Putamen (tissue), 1 donor: ENCODE data around the gene FAM241A.
"Not testable (repeated sequence)": the region's sequence is repeated elsewhere in the genome, so short reads cannot be mapped to it uniquely, and the experiment has no call there.

ENCODE experiments used
- DNase-seq: peaks from one replicate; pipeline ENCODE4 v3.0.0-alpha.2; 2016; ENCODE audit warnings: low spot score

FAM241A gene

DNA sequence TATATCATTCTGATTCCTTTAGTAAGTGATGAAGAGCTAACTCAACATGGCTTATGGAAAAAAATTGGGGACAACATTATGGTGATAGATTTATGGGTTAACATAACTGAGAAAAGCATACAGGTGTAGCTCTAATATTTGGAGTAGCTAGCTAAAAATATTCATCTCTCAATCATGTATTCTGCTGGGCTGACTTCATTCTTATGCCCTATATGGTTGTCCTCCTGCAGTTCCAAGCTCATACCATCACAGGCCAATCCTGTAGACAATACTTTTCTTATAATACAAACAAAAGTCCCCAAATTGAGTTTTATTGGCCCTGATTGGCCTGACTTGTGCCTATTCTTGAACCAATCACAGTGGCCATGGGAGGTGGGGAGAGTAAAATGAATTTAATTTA lies 6.7 kb upstream of the FAM241A start:
- DNase-seq: no peak

DNA sequence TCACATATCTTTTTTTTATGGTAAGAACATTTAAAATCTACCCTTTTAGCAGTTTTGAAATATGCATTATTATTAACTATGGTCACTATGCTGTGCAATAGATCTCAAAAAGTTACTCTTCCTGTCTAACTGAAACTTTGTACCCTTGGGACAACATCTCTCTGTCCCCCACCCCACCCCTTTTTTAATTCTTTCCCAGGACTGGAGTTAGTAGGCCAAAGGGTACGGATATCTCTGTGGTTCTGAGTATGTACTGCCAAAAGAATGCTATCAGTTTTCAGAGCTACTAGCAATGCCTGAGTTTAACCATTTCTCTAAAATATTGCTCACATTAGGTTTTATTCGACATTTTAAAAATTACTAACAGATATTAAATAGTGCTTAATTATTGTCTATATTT lies 4.7 kb upstream of the FAM241A start:
- no peak for DNase-seq

DNA sequence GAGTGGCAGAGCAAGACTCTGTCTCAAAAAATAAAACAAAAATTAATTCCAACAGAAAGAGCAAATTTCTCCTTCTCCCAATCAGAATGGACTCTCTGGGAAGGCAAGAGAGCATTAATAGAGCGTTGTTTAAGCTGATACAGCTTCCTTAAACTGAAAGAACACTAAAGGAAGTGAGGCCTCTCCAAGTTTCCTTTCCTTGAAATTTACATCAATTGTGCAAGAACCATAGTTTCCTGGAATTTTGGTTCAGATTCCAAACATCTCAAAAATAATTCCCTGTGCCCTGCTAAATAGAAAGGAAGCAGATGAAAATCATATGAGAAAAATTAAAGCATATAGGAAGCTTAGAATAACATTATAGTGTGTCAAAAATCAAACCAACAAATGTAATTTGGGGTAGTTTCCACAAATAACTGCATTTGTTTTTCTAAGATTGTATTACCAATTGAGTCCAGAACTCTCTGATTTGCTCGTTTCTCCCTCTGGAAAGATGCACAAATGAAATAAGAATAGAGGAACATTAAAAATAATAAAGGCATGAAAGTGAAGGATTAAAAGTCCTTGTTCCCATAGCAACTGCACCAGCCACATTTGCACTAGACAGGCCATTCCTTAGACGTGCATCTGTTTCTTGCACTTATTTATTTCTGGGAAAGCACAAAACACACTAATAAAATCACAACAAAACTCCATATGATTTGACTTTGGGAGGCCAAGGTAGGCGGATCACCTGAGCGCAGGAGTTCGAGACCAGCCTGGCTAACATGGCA lies 3.7 kb upstream of the FAM241A start:
- DNase-seq: no peak

DNA sequence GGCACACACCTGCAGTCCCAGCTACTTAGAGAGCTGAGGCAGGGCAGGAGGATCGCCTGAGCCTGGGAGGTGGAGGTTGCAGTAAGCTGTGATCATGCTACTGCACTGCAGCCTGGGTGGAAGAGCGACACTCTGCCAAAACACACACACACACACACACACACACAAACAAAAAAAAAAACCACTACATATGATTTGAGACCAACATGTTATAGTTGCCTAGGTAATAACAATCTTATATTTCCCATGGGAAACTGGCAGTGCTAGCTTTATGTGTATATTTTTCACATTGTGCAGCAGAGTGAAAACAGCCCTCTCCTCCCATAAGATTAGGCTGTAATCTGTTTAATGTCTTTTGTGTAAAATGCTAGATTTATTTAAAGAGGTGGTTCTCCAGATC lies 3.1 kb upstream of the FAM241A start:
- DNase-seq: no peak

DNA sequence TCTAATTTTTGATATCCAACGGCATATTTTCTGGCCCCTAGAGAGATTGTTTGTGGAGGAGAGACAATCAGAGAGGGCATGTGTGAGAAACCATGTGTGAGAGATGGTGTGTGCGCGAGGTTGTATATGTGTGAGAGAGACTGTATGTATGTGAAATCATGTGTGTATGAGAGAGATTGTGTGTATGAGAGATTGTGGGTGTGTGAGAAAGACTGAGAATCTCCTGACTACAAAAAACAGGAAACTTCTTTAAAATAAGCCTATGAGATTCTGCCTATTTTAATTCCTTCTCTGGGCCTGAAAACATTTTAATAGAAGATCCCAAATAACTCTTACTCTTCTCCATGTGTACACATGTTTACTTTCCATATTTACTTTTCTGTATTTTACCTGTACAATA lies 1.5 kb upstream of the FAM241A start:
- no peak for DNase-seq

DNA sequence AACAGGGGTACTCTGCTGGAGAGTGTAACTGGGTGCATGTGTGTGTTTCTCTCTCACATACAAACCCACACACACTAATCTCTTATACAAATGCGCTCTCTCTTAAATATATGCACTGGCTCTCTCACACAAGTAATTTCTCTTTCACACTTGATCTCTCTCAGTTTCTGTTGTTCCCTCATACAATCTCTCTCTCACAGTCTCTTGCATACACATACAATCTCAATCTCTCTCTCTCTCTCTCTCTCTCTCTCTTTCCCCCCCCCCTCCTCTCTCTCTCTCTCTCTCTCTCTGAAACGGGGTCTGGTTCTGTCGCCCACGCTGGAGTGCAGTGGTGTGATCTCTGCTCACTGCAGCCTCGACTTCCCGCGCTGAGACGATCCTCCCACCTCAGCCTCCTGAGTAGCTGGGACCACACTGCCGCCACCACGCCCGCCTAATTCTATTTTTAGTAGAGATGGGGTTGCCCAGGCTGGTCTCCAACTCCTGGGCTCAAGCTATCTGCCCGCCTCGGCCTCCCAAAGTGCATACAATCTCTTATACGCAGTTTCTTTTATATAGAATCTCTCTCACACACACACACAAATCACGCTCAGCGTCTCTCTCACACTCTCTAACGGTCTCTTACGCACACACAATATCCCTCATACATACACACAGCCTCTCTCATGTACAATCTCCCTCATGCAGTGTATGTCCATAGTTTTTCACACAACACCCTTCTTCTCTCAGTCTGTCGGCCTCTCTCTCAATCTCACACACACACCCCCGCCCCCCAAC lies 518 bp upstream of the FAM241A start:
- DNase-seq: no peak

DNA sequence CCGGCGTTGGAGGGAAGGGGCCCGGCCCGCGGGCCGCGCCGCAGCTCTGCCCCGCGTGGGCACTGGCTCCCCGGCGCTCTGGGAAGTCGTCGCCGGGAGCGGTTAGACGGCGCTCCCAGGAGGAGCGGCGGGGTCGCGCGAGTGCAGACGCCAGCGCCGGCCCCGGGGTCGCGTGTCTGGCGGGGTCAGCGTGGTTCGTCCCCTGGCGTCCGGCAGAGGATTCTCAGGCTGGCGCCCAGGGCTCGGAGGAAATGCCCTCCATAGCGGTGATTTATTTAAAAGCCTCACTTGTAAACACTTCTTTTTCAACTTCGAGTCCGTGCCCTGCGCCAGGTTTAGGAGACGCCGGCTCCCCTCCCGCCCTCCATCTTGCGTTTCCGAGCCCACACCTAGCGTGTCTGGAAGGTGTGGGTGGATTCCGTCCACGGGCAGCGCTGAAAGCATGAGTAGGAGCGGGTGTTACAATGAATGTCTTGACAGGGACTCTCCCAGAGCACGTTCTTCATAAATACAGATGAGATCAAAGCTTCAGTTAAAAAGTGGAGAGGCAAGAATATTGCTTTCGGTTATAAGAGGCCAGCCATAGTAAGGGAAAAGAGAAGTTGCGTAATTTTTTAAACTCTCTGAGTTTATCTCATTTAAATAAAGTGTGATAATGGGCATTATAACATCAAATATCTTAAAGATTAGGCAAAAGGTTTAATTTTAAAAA lies 692 bp downstream of the FAM241A start:
- peak; percentile 14 for DNase-seq

DNA sequence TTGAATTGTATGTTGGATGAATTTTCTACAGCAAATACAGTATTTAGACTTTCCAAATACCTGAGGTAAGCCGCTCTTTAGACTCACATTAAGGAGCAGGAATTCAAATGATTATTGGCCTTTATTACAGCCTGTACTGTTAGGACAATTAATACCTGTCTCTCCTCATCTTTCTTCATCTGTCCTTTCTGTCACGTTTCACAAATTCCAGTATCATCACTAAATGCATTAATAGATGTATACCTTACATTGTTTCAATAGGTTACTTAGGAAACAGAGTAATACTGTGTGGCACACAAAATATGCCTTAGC lies 1.2 kb downstream of the FAM241A start:
- DNase-seq: no peak

DNA sequence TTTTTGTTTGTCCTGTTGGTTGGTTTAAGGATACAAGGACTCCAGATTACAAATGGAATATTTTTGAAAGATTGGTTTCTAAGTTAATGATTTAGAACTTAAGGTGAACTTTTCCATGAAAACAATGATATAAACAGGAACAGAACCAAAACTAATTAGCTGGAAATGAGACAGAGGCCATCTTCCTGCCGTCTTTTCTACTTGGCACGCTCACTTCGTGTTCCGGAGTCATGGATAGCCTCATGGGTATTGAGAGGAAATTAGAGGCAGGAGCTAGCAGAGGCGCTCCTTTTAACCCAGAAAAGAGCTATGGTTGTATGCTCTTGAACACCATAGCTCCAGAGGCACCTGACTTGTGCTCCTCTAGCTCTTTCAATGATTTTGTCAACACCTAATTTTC lies 2.4 kb downstream of the FAM241A start:
- DNase-seq: no peak

DNA sequence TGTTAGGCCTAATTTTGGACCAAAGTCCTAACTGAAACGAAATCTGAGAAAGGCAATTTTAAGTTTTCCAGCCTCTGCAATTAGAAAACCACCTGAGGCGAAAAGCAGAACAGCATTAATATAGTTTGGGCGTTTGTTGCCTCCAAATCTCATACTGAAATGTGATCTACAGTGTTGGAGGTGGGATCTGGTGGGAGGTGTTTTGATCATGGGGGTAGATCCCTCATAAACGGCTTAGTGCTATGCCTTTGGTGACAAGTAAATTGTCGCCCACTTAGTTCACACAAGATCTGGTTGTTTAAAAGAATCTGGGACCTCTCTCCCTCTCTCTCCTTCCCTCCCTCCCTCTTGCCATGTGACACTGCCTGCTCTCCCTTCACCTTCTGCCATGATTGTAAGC lies 5.7 kb downstream of the FAM241A start:
- DNase-seq: no peak

DNA sequence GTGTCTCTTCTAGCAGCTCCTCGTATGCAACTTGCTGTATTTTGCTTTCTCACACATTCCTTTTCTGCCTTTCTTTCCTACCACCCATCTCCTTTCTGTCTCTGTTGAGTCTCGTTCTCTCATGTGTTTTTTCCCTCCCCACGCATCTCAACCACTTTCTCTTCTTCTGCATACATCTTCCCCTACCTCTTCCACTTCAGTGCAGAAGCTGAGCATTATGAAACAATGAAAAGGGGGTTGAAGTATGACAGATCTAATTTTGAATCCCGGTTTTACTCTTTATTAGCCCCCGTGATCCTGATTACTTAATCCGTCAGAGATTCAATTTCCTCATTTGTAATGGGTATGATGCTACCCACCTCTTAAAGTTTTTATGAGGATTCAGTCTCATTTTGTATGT lies 7.3 kb downstream of the FAM241A start:
- no peak for DNase-seq

DNA sequence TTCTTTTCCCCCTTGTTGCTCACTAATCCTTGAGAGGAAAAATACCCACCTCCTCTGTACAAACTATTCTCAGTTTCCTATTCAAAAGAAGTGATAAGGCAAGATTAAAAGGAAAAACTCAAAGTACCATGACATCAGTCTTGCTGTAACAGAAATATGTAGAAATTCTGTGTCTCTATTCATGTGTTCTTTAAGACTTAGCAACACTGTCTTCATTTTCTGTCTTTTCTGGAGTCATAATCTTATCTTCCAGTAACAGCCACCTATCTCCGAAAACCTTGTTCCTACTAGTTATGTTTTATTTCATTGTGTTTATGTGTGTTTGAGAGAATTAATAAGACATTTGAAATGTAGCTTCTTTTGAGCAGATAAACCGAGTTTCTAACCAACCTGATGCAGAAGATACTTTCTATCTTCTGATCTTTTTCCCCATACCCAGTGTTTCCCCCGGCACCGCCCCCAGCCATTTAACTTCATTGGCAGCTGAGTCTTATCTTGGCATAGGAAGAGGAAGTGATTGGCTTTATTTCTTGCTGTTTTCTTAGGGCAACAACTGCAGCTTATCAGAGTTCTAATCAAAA lies 8.0 kb downstream of the FAM241A start:
- no peak for DNase-seq

DNA sequence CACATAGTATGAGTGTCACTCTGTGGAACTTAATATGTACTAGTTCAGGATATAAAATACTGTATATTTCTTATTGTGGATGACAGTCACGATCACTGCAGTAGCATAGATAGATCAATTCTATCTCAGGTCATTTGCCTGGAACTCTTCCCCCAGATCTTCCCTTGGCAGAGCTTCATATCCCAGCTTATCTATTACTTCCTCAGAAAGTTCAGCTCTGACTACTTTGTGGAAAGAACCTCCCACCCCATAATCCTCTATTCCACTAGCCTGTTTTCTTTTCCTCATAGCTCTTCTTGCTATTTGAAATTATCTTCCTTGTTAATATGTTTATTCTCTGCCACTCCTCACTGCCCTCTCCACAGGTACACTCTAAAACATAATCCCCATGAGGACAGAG lies 10.9 kb downstream of the FAM241A start:
- DNase-seq: no peak

DNA sequence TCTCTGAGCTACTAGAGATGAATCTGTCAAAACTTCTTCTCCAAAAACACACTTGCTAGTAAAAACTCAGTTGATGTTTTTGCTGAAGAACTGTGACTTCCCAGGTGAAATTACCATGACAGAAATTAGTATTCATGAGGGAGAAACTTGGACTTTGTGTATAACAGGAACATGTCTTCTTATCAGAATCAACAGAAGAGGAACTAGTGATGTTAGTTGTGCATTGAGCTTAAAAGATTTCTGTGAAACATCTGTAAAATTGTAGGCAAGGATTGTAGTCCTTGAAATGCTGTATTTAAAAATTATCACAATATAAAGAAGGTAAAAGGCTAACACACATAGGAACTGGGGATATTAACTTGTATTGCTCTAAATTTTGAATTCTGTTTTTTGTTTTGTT lies 11.3 kb downstream of the FAM241A start:
- DNase-seq: no peak

DNA sequence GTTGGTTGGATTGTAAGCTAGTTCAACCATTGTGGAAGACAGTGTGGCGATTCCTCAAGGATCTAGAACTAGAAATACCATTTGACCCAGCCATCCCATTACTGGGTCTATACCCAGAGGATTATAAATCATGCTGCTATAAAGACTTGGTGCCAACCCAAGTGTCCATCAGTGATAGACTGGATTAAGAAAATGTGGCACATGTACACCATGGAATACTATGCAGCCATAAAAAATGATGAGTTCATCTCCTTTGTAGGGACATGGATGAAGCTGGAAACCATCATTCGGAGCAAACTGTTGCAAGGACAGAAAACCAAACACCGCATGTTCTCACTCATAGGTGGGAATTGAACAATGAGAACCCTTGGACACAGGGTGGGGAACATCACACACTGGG lies 18.5 kb downstream of the FAM241A start:
- DNase-seq: not testable (repeated sequence)

DNA sequence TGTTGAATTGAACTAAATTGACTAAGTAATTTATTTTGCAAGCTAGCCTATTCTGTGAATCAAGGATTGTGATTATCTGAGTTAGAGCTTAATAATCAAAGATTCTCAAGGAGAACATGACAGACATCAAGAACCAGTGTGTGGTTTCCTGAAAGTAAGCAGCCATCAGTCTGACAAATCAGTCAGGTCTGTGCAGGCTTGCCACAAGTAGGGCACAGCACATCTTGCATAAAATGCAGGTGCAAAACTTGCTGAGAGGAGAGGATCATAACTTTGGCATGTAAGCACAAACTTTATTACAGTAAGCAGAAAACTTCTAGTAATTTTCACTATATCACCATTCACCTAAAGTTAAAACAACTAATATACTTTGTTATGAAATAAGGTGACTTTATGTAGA lies 22.5 kb downstream of the FAM241A start:
- no peak for DNase-seq

DNA sequence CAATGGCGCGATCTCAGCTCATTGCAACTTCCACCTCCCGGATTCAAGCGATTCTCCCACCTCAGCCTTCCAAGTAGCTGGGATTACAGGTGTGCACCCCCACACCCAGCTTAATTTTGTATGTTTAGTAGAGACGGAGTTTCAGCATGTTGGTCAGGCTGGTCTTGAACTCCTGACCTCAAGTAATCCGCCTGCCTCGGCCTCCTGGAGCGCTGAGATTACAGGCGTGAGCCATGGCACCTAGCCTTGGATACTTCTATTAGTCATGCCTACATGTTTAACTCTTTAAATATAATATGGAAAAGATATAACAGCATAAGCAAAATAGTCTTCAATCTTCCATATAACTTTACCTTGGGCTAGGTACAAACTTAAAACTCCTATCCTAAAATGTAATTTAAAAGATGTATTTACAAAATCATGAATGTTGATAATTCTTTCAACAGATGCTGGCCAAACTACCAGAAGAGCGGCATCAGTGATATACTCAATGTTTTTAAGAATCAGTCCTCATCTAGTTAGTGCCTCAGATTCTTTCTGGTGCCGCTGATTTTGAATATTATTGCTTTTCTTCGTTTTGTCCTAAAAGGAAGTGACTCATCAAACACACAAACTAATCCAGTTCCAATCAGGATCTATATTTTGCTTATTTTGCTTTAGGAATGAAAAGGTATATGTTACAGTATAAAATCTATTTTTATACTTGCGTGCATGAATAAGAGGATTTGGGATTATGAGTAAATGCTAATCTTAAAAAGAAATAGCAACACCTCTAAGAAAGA lies 23.7 kb downstream of the FAM241A start:
- DNase-seq: no peak

DNA sequence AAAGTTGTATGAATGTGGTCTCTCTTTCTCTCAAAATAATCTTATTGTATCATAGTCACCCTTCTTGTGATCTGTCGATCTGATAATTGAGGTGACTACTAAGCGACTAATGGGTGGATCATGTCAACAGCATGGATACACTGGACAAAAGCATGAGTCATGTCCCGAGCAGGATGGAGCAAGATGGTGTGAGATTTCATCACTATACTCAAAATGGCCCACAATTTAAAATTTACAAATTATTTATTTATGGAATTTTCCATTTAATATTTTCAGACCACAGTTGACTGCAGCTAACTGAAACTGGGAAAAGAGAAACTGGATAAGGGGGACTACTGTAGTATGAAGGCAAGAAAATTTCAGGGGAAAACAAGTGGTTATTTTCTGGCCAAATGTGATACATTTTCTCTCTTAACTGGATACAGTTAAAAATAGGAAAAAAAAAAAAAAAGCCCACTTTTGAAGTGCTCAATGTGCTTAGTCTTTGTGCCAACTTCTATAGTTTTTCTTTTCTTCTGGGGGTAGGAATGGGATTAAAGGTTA lies 25.3 kb downstream of the FAM241A start:
- DNase-seq: no peak

DNA sequence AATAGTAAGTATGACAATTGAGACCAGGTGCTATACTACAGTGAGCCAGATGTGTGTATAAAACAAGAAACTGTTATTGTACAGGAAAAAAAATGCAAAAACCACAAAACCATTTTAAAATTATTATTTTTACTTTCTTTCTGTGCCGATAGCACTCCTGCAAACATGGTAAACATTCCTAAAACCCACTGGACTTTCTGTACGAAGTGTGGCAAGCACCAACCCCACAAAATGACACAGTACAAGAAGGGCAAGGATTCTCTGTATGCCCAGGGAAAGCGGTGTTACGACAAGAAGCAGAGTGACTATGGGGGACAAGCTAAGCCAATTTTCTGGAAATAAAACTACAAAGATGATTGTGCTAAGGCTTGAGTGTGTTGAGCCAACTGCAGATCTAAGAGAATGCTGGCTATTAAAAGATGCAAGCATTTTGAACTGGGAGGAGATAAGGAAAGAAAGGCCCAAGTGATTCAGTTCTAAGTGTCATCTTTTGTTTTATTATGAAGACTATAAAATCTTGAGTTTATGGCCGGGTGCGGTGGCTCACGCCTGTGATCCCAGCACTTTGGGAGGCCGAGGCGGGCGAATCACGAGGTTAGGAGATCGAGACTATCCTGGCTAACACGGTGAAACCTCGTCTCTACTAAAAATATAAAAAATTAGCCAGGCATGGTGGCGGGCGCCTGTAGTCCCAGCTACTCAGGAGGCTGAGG lies 26.0 kb downstream of the FAM241A start:
- not testable (repeated sequence) for DNase-seq

DNA sequence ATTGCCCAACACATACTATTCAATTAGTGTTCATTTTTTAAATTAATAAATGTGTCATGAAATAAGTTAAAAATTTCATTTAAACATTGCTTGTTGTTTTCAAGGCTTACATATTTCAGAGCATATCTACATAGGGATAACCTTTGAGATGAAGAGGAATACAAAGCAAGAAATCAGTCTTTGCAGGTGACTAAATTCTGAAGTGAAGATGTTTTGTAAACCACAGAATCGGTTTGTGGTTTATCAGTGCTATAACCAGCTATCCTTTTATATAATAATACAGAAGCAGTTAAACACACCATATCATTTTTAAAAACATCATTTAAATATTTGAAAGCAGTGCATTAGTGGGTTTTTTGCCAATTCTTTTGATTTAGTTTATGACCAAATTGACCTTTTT lies 26.9 kb downstream of the FAM241A start:
- DNase-seq: no peak
